ENCODE results near the gene RAPGEF6. TPM values are rescaled to one million over a fixed set of nuclear protein-coding genes. Genes with fewer than 3 reads are reported as not detected.

The RAPGEF6 gene
- total RNA-seq, 1 experiment from 2014 or later, result 17.4 TPM

DNA sequence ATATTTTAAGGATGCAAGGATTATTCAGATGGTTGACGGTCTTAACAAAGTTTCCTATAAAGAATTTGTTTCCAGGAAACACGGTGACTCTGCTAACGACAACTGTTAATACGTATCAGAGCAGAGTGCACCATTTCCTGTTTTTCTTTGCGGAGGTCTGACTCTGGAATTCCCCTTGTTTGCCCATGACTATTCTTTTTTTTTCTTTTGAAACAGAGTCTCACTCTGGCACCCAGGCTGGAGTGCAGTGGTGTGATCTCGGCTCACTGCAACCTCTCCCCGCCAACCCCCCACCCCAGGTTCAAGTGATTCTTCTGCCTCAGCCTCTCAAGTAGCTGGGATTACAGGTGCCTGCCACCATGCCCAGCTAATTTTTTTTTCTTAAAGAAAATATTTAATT, 255.3 kb downstream of the RAPGEF6 start:
- Histone ChIP-seq H3K36me3 (ENCODE audit: control insufficient read depth, insufficient read depth, low read length) (no peaks in the 10 kb centered on the region; the same call in 1 of the 2 replicates), H3K27me3 (replicated peaks; ENCODE audit: control insufficient read depth, insufficient read depth, low read length) (no peaks in the 10 kb centered on the region), H3K9me3 (no peaks in the 10 kb centered on the region), H3K4me3 (ENCODE audit: low read depth, low read length) (no peak overlapping the region), H3K4me1 (peaks cover 9% of the 10 kb centered on the region; the same call in 1 of the 2 replicates)
- no peaks in the 10 kb centered on the region for H3K27me3 Mint-ChIP-seq (ENCODE audit: insufficient read depth, unreplicated experiment)
- H3K4me3 Mint-ChIP-seq (ENCODE audit: unreplicated experiment), result no peak overlapping the region
- no peak overlapping the region for H3K27ac Mint-ChIP-seq (ENCODE audit: unreplicated experiment)
- no peak for TF ChIP-seq CTCF (IDR thresholded peaks at IDR 0.05; ENCODE audit: insufficient read depth in 1 of 2, low read depth in 1 of 2, low read length in 1 of 2, severe bottlenecking in 1 of 2, unreplicated experiment in 1 of 2)
- BruUV-seq (replicated peaks), result no TSS peak
- H3K36me3 Mint-ChIP-seq (ENCODE audit: insufficient read depth, unreplicated experiment), result peaks cover 12% of the 10 kb centered on the region
- ChIA-PET POLR2A (no interaction called here), CTCF (no interaction called here)
- intact Hi-C loops (cut with micrococcal nuclease; ENCODE audit: unreplicated experiment), result no loop called here
- peaks cover 8% of the 10 kb centered on the region for H3K4me1 Mint-ChIP-seq (ENCODE audit: low read depth, unreplicated experiment)
- no peak for DNase-seq
- H3K9me3 Mint-ChIP-seq (ENCODE audit: unreplicated experiment), result no peaks in the 10 kb centered on the region

- H3K27me3 ChIP-seq (replicated peaks; ENCODE audit: control insufficient read depth, insufficient read depth, low read length), result no peaks in the 10 kb centered on the region
- H3K9me3 ChIP-seq, result no peaks in the 10 kb centered on the region
- H3K36me3 ChIP-seq (ENCODE audit: control insufficient read depth, insufficient read depth, low read length), result no peaks in the 10 kb centered on the region
- no TSS peak for BruUV-seq (replicated peaks)
- DNase-seq, result no peak
- H3K4me3 ChIP-seq (ENCODE audit: low read depth, low read length), result no peak overlapping the region
- no peak for TF ChIP-seq CTCF (IDR thresholded peaks at IDR 0.05; ENCODE audit: insufficient read depth in 1 of 2, low read depth in 1 of 2, low read length in 1 of 2, severe bottlenecking in 1 of 2, unreplicated experiment in 1 of 2)
- H3K9me3 Mint-ChIP-seq (ENCODE audit: unreplicated experiment), result no peaks in the 10 kb centered on the region
- H3K4me1 Mint-ChIP-seq (ENCODE audit: low read depth, unreplicated experiment), result peaks cover 8% of the 10 kb centered on the region
- no peaks in the 10 kb centered on the region for H3K27me3 Mint-ChIP-seq (ENCODE audit: insufficient read depth, unreplicated experiment)
- ChIA-PET POLR2A (no interaction called here), CTCF (no interaction called here)
- no peak overlapping the region for H3K4me3 Mint-ChIP-seq (ENCODE audit: unreplicated experiment)
- no peak overlapping the region for H3K27ac Mint-ChIP-seq (ENCODE audit: unreplicated experiment)
- H3K4me1 ChIP-seq, result peaks cover 9% of the 10 kb centered on the region; the same call in 1 of the 2 replicates
- intact Hi-C loops (cut with micrococcal nuclease; ENCODE audit: unreplicated experiment), result no loop called here
- peaks cover 12% of the 10 kb centered on the region for H3K36me3 Mint-ChIP-seq (ENCODE audit: insufficient read depth, unreplicated experiment)
These were observed 256.1 kb downstream of the RAPGEF6 start for GRCh38 chr5:131378721-131379541.

DNA sequence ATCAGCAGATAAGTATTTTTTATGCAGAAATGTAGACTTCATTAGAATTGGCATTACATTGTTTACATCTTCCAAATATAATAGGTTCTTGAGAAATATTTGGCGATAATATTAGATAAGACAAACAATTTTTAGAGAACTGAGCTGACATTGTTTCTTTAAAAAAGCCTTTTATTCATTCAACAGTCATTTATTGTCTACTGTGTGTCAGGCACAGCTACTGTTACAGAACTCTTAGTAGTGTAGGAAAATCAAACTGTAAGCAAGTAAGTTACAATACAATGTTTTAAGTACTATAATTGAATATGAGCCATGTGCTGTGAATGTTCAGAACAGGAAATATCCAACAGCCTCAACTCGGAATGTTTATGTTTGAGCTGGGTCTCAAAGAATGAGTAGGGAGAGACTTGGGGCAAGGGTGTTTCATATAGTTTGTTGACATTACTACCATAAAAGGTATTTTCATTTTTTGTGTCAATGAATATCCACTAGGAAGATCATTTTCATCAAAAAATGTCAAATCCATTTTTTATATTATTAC, 257.2 kb downstream of the RAPGEF6 start:
- Histone ChIP-seq H3K4me1 (peaks cover 9% of the 10 kb centered on the region; the same call in 1 of the 2 replicates), H3K9me3 (no peaks in the 10 kb centered on the region), H3K4me3 (ENCODE audit: low read depth, low read length) (no peak overlapping the region), H3K36me3 (ENCODE audit: control insufficient read depth, insufficient read depth, low read length) (no peaks in the 10 kb centered on the region), H3K27me3 (replicated peaks; ENCODE audit: control insufficient read depth, insufficient read depth, low read length) (no peaks in the 10 kb centered on the region)
- Mint-ChIP-seq H3K27me3 (ENCODE audit: insufficient read depth, unreplicated experiment) (no peaks in the 10 kb centered on the region), H3K4me3 (ENCODE audit: unreplicated experiment) (no peak overlapping the region), H3K4me1 (ENCODE audit: low read depth, unreplicated experiment) (peaks cover 18% of the 10 kb centered on the region), H3K36me3 (ENCODE audit: insufficient read depth, unreplicated experiment) (peaks cover 12% of the 10 kb centered on the region), H3K27ac (ENCODE audit: unreplicated experiment) (no peak overlapping the region), H3K9me3 (ENCODE audit: unreplicated experiment) (no peaks in the 10 kb centered on the region)
- CTCF ChIA-PET, result no interaction called here
- no peak for TF ChIP-seq CTCF (IDR thresholded peaks at IDR 0.05; ENCODE audit: insufficient read depth in 1 of 2, low read depth in 1 of 2, low read length in 1 of 2, severe bottlenecking in 1 of 2, unreplicated experiment in 1 of 2)
- intact Hi-C loops (cut with micrococcal nuclease; ENCODE audit: unreplicated experiment), result no loop called here
- POLR2A ChIA-PET, result no interaction called here
- no peak for DNase-seq
- no TSS peak for BruUV-seq (replicated peaks)
